Central memory CD8-positive, alpha-beta T cell (primary cell): ENCODE results near the gene HOXB9.

Experiments
- ATAC-seq: fragments of 150-1000 bp; cut with Tn5 transposase; replicated peaks from 2 replicates; pipeline ENCODE4 v1.10.0; 2022; ENCODE audit warnings: mild to moderate bottlenecking, moderate FRiP score, moderate number of reproducible peaks; ENCODE audit not compliant: poor library complexity, severe bottlenecking; ENCODE audit errors: extremely low read depth
- DNase-seq, 2 donors: peaks; one replicate each; pipeline ENCODE4 v3.0.0; 2021; ENCODE audit warnings: low spot score in 2 of 2
- H3K27ac Mint-ChIP-seq: one replicate; pipeline ENCODE4 v1.8.0; 2022; ENCODE audit warnings: low read depth, mild to moderate bottlenecking, moderate library complexity, mixed read lengths
- H3K27me3 Mint-ChIP-seq: one replicate; pipeline ENCODE4 v1.8.0; 2022; ENCODE audit warnings: mixed read lengths
- H3K36me3 Mint-ChIP-seq: one replicate; pipeline ENCODE4 v1.8.0; 2022; ENCODE audit warnings: mild to moderate bottlenecking, moderate library complexity, mixed read lengths; ENCODE audit not compliant: insufficient read depth
- H3K4me1 Mint-ChIP-seq: one replicate; pipeline ENCODE4 v1.8.0; 2022; ENCODE audit warnings: mixed read lengths
- H3K4me3 Mint-ChIP-seq: one replicate; pipeline ENCODE4 v1.8.0; 2022; ENCODE audit warnings: mild to moderate bottlenecking, moderate library complexity, mixed read lengths
- H3K9me3 Mint-ChIP-seq: one replicate; pipeline ENCODE4 v1.8.0; 2022; ENCODE audit warnings: mixed read lengths

The HOXB9 gene

DNA sequence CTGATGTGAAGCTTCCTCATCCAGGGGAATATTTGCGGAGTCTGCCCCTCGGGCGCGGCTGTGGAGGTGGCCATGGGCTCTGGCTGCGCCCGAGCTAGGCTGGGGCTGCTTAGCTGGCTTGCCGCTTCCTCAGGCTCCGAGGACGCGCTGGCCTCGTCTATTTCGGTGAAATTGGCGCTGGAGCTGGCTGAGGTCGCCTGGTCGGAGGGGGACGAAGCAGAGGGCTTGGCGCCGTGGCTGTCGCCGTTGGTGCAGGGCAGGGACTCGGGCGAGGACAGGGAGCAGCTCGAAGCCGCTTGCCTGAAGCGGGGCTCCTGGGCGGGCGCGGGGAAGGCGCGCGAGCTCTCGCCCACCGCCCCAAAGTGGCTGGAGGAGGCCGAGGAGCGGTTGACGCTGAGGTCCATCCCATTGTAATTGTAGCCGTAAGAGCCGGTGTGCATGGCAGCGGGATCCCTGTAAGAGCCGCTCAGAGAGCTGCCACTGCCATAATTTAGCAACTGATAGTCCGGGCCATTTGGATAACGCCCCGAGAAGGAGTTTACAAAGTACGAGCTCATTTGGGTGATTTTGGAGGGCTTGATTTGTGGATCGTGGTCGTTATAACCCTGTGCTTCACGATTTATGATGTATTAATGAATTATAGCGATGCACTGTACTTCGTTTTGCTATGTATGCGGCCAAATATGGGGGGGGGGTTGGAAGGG is 32.9 kb downstream of the HOXB9 start, which contains the start of gene HOXB5:
TSS of gene HOXB5 (minus strand) at position 654 of the 704 bp plus-strand sequence. CDS start at position 557, 97 bp downstream.
- DNase-seq (no peak), ATAC-seq (no peak)
- Mint-ChIP-seq H3K9me3 (no peaks in the 10 kb centered on the region), H3K4me3 (peak within 1 kb of the TSS; percentile 80), H3K4me1 (peaks cover 40% of the 10 kb centered on the region), H3K27ac (no peak within 1 kb of the TSS), H3K36me3 (peaks cover 20% of the 10 kb centered on the region), H3K27me3 (peaks cover 91% of the 10 kb centered on the region)

DNA sequence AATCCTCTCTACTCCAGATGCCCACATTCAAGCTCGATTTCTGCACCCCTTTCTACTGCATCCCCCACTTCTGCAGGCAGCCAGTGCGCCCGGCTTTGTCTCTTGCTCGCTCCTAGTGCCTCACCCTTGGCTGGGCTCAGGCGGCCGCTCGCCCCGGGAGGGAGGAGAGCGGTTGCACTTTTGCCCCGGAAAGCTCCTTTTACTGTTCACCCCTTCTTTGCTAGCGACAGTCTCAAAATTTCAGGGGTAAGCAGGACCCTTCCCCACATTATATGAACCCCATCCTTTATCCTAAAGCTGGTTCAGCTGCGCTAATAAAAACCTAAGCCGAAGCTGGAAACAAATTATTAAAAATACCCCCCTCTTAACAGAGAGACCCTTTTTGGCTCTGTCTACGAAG is 33.6 kb downstream of the HOXB9 start:
- Mint-ChIP-seq H3K36me3 (peaks cover 19% of the 10 kb centered on the region), H3K27ac (no peak overlapping the region), H3K9me3 (no peaks in the 10 kb centered on the region), H3K4me1 (peaks cover 33% of the 10 kb centered on the region), H3K27me3 (peaks cover 91% of the 10 kb centered on the region), H3K4me3 (peak overlapping the region; percentile 80)
- ATAC-seq (no peak), DNase-seq (no peak)

GRCh38 chr17:48592057-48592514 is 34.1 kb downstream of the HOXB9 start:
- H3K36me3 Mint-ChIP-seq, result peaks cover 17% of the 10 kb centered on the region
- DNase-seq, result no peak
- no peaks in the 10 kb centered on the region for H3K9me3 Mint-ChIP-seq
- peaks cover 28% of the 10 kb centered on the region for H3K4me1 Mint-ChIP-seq
- ATAC-seq, result no peak
- peaks cover 91% of the 10 kb centered on the region for H3K27me3 Mint-ChIP-seq
- no peak overlapping the region for H3K27ac Mint-ChIP-seq
- peak overlapping the region; percentile 4 for H3K4me3 Mint-ChIP-seq

DNA sequence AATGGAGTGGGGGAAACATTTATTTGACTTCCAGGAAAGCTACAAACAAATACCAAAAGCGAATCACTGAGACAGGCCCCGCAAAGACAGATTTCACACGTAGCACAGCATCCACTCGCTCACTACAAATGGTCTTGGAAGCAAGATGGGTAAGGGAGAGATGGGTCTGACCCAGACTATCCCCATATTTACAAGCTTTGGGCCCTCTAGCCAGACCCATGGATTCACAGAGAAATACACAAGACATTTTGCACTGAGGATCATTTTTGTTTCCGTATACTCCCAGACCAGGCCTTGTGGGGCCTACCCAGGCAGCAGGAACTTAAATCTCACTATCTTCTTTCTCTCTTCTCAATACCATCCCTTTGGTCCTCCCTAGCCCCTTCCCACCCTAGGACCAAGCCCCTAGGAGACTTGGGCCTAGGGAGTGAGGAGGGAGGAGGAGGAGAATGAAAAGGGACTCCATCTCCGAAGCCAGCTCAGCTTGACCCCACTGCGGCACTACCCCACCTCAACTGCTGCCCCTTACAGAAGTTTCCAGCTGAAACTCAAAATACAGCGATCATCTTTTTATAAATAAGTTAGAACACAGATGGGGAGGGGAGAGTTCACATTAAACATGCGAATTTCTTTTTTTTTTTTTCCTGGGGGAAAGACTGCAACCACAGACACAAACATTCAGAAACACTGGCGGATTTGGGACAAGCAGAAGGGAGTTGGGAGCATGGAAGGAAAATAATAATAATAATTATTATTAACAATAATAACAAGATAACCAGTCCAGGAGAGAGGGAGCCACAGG is 34.7 kb downstream of the HOXB9 start:
- DNase-seq (no peak), ATAC-seq (no peak)
- H3K27ac Mint-ChIP-seq, result no peak overlapping the region
- peaks cover 91% of the 10 kb centered on the region for H3K27me3 Mint-ChIP-seq
- H3K4me1 Mint-ChIP-seq, result peaks cover 23% of the 10 kb centered on the region
- peak overlapping the region; percentile 4 for H3K4me3 Mint-ChIP-seq
- H3K9me3 Mint-ChIP-seq, result no peaks in the 10 kb centered on the region
- peaks cover 15% of the 10 kb centered on the region for H3K36me3 Mint-ChIP-seq

DNA sequence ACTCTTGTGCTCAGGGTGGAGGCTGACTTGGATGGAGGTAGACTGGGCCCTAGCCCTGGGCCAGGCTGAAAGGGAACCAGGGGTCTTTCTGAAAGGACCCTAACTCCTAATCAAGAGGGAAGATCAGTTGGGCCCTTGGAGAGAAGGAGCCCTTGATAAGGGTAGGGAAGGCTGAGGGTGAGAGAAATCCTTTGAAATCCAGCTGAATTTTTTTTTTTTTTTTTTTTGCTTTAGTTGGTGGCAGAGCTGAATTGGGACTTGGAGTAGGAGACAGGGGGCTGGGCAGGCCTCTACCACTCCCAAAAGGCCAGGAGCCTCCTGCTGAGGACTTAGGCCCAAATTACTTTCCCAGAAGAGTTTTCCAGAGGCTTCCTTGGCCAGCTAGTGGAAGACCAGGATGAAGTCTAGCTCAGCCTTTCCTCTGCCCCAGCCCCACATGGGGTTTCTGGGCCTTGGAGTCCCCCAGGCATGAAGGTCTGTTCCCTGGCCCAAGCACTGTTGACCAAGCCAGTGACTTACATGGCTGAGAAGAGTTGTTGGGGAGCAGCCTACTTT is 35.5 kb downstream of the HOXB9 start:
- peaks cover 91% of the 10 kb centered on the region for H3K27me3 Mint-ChIP-seq
- no peaks in the 10 kb centered on the region for H3K9me3 Mint-ChIP-seq
- ATAC-seq (no peak), DNase-seq (no peak)
- H3K27ac Mint-ChIP-seq, result no peak overlapping the region
- peaks cover 19% of the 10 kb centered on the region for H3K36me3 Mint-ChIP-seq
- no peak overlapping the region for H3K4me3 Mint-ChIP-seq
- H3K4me1 Mint-ChIP-seq, result peaks cover 27% of the 10 kb centered on the region

DNA sequence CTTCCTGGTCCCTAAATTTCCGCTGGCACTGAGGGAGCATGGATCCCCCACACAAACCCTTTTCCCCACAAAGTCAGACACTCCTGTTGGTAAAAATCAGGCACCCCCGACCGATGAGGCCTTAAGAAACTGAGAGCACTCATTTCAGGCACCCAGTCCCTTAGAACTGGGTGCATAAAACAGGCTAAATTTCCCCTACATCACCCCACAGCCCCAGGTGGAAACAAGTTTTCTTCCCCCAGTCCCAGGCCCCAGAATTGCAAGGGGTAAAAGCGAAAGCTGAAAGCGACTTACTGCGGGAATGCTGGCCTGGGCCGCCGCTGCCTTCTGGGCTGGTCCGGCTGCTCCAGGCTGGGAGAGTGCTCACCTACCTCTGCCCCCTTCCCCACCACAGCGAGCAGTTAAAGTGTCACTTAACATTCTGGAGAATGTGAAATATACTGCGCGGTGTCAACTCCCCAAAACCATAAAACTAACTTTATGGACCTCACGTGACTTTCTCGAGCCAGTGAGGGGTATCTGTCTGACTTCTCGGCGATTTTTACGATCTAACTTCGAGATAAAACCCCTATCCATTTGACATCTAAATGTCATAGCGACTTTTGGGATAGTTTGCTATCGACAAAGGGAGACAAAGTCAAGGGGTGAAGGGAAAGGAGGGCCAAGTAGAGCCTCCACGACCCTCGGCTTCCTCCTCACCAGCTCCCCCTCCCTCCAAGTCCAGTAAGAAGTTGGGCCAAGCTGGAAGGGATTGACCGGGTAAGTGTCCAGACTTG is 36.1 kb downstream of the HOXB9 start, which contains the start of gene HOXB3:
TSS of gene HOXB3 (minus strand) at position 411 of the 776 bp plus-strand sequence. CDS start 37,767 bp downstream, outside the sequence.
- no peak within 1 kb of the TSS for H3K4me3 Mint-ChIP-seq
- ATAC-seq, result no peak
- peaks cover 33% of the 10 kb centered on the region for H3K4me1 Mint-ChIP-seq
- no peak for DNase-seq
- H3K27ac Mint-ChIP-seq, result no peak within 1 kb of the TSS
- peaks cover 91% of the 10 kb centered on the region for H3K27me3 Mint-ChIP-seq
- peaks cover 19% of the 10 kb centered on the region for H3K36me3 Mint-ChIP-seq
- no peaks in the 10 kb centered on the region for H3K9me3 Mint-ChIP-seq

DNA sequence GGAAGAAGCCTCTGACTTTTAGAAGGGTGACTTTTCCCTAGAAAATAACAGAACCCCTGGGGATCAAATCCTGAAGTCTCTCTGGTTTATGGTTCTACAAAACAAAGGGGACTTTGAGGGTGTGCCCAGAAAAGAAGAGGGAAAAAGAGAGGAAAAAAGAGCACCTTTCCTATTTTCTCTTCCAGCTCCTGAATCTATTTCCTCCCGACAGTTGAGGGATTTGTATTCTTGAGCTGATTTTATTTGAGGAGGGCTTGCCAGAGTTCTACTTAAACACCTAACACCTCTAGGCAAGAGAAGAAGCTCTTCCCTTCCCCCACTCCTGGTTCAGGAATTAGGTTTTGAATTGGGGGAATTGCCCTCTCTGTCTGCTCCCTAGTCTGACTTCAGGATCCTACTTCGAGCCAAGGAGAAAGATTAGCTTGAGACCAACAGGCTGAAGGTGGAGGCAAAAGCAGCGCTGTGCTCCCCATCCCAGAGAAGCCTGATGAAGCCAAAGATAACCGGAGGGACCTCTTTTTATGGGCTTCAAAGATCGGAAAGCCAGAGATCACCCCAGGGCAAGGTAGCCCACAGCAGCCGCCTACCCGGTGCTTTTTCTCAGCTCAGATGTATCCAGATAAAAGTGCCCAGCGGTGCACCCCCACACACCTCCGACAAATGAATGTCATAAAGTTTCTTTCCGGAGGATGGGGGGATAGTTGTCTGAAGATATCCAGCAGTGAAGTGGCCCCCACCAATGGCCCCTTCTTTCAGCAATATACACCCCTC is 36.9 kb downstream of the HOXB9 start:
- peaks cover 91% of the 10 kb centered on the region for H3K27me3 Mint-ChIP-seq
- no peaks in the 10 kb centered on the region for H3K9me3 Mint-ChIP-seq
- H3K36me3 Mint-ChIP-seq, result peaks cover 20% of the 10 kb centered on the region
- H3K27ac Mint-ChIP-seq, result no peak overlapping the region
- H3K4me3 Mint-ChIP-seq, result no peak overlapping the region
- ATAC-seq (no peak), DNase-seq (no peak)
- H3K4me1 Mint-ChIP-seq, result peaks cover 38% of the 10 kb centered on the region

GRCh38 chr17:48588528-48588927 is 37.6 kb downstream of the HOXB9 start:
- DNase-seq, result no peak
- H3K9me3 Mint-ChIP-seq, result no peaks in the 10 kb centered on the region
- no peak overlapping the region for H3K27ac Mint-ChIP-seq
- peaks cover 16% of the 10 kb centered on the region for H3K36me3 Mint-ChIP-seq
- ATAC-seq, result no peak
- H3K4me1 Mint-ChIP-seq, result peaks cover 32% of the 10 kb centered on the region
- H3K27me3 Mint-ChIP-seq, result peaks cover 91% of the 10 kb centered on the region
- H3K4me3 Mint-ChIP-seq, result no peak overlapping the region

GRCh38 chr17:48588074-48588415 is 38.1 kb downstream of the HOXB9 start:
- H3K27ac Mint-ChIP-seq, result no peak overlapping the region
- DNase-seq, result no peak
- H3K36me3 Mint-ChIP-seq, result peaks cover 11% of the 10 kb centered on the region
- H3K27me3 Mint-ChIP-seq, result peaks cover 91% of the 10 kb centered on the region
- H3K9me3 Mint-ChIP-seq, result no peaks in the 10 kb centered on the region
- no peak overlapping the region for H3K4me3 Mint-ChIP-seq
- H3K4me1 Mint-ChIP-seq, result peaks cover 27% of the 10 kb centered on the region
- ATAC-seq, result no peak

DNA sequence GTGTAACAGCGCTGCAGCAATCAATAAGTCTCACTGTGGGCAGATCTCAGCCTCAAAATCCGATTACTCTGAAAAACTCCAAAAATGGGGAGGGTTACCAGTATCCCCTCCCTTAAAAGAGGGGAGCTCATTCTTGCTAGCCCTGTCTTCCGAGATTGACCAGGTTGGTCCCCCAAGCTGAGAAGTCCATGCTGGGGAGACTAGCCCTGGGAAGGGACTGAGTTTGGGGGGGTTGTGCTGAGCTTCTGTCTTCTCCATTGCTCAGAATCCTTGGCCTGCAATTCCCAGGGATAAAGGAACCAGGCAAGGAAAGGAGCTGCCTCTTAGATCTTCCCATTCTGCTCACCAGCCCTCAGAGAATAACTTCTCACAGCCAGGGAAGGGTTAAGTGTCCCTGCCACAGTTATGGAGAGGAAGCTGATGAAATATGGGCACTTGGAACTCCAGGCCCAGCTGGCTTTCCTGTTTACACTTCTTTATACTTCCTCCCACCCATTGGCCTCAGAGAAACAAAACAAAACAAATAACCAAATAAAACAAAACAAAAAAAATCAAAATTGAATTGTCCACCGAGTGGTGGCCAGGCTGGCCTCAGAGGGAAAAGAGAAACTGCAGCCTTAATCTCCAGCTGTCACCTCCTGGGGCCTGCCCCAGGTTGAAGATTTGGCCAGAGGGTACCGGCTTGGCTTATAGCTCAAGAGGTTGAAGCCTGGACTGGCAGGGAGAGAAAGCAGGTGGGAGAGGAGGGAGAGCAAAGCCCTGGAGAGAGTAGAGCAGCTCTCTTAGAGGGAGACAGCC is 38.7 kb downstream of the HOXB9 start:
- H3K4me1 Mint-ChIP-seq, result peaks cover 21% of the 10 kb centered on the region
- DNase-seq, result no peak

More for the DNA sequence above, 38.7 kb downstream of the HOXB9 start:
- peak overlapping the region; percentile 9 for H3K4me3 Mint-ChIP-seq
- no peak overlapping the region for H3K27ac Mint-ChIP-seq
- H3K9me3 Mint-ChIP-seq, result no peaks in the 10 kb centered on the region
- H3K36me3 Mint-ChIP-seq, result peaks cover 8% of the 10 kb centered on the region
- peaks cover 91% of the 10 kb centered on the region for H3K27me3 Mint-ChIP-seq
- ATAC-seq, result no peak
